Epithelial cell of esophagus (primary cell): ENCODE results near the gene EI24.

Experiments
- DNase-seq: peaks from one replicate; pipeline ENCODE4 v3.0.0; 2010; ENCODE audit warnings: low read depth
- H3K4me3 ChIP-seq: 2 replicates; pipeline ENCODE4 v1.5.1; 2011; ENCODE audit warnings: mild to moderate bottlenecking, low read length, control low read depth
- CTCF ChIP-seq: IDR thresholded peaks from 2 replicates; pipeline ENCODE4 v1.5.1; 2011; ENCODE audit warnings: low read depth, mild to moderate bottlenecking, low read length, control low read depth, inconsistent platforms; ENCODE audit not compliant: insufficient read depth; ENCODE audit errors: missing control alignments

Gene EI24

DNA sequence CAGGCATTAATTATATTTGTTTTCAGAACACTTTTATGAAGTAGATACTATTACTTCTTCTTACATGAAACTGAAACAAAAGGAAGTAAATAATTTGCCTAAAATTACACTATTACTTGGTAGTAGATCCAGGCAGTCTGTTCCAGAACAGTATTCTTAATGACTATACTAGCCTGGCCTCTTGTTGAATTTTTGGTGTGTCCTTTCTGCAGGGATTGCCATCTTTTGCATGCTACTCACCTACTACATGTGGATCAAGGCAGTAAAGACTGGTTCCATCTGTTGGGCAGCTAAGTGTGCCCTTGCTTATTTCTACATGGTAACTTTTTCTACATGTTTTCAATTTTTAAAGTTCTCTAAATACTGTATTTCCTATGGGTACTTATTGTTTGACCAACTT, 36.1 kb downstream of the EI24 start:
- no peak for DNase-seq
- no peak overlapping the region for H3K4me3 ChIP-seq

DNA sequence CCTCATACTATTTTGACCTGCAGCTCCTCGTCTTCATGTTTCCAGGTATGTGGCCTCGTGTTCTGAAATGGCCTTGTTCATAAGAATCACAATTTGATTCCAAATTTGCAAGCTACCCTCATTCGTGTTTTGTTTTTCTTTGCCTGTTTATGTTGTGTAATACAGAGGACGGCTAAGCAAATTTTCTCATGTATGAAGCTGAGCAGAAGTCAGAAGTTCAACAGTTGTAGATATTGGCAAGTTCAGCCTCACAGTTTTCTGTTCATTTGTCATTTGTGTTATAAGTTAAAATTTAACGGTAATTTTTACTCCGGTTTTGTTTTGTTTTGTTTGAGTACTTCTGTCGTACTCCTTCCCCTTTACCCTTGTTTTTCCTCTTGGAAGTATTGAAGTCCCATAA, 40.3 kb downstream of the EI24 start:
- DNase-seq, result no peak
- no peak for TF ChIP-seq CTCF
- H3K4me3 ChIP-seq, result no peak overlapping the region

More for the DNA sequence above, 36.1 kb downstream of the EI24 start:
- no peak for TF ChIP-seq CTCF

DNA sequence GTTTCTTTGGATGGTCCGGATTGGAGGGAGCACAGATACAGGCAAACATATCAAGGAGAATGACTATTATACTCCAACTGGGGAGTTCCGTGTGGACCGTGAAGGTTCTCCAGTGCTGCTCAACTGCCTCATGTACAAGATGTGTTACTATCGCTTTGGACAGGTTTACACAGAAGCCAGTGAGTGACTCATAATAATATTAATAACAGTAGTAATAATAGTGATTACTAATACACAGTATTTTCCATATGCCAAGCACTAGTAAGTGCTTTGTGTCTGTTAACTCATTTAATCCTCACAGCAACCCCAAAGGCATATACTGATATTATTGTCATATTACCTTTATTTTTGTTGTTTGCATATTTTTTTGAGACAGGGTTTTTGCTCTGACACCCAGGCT, 49.1 kb downstream of the EI24 start:
- TF ChIP-seq CTCF, result no peak
- peak; percentile 13 for DNase-seq
- H3K4me3 ChIP-seq, result no peak overlapping the region

- no peak overlapping the region for H3K4me3 ChIP-seq
- TF ChIP-seq CTCF, result no peak
- DNase-seq, result peak; percentile 60
Measured at GRCh38 chr11:125621995-125622394, 52.7 kb downstream of the EI24 start.

GRCh38 chr11:125623064-125623463, 53.8 kb downstream of the EI24 start:
- no peak overlapping the region for H3K4me3 ChIP-seq
- DNase-seq, result no peak
- no peak for TF ChIP-seq CTCF

GRCh38 chr11:125624756-125625213, 55.5 kb downstream of the EI24 start, which contains the start of gene CHEK1:
CHEK1 (plus strand) TSS chr11:125625163; CDS start chr11:125626769, 1,606 bp downstream.
- H3K4me3 ChIP-seq, result peak within 1 kb of the TSS; percentile 87
- no peak for TF ChIP-seq CTCF

DNA sequence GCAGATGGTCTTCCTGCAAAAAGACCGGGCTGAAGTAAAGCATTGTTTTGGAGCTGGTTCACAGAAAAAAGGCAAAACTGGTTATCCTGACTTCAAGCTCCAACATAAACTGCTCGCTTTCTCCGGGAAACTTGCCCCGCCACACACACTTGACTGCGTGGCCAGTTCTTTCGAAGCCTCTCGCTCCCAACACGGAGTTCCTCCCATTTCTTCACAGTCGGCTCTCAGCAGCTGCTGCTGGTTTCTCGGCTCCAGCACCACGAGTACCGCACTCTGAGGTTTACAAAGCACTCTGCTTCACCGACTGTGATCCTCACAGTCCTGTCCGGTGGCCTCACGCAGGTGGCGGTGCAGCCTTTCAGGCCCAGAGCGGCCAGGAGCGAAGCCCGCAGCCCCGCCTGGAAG, 56.0 kb downstream of the EI24 start:
- peak overlapping the region; percentile 87 for H3K4me3 ChIP-seq
- no peak for TF ChIP-seq CTCF
- no peak for DNase-seq

More at GRCh38 chr11:125624756-125625213, 55.5 kb downstream of the EI24 start, which contains the start of gene CHEK1:
- no peak for DNase-seq
